Gastrocnemius medialis (tissue), 4 donors: ENCODE measurements around the gene ZAP70. TPM values are rescaled to one million over a fixed set of nuclear protein-coding genes. Genes with fewer than 3 reads are reported as not detected.

ENCODE experiments used
- ATAC-seq, 2 donors: fragments of 150-250 bp; one replicate each; pipeline ENCODE4 v1.9.1; 2016
- DNase-seq, 2 donors: peaks; one replicate each; pipeline ENCODE4 v3.0.0-alpha.2; 2019
- H3K27ac ChIP-seq, 4 donors: fragments of 200-600 bp; sonication (generic); 1 replicate in 1 of 4; 2 replicates in 3 of 4; pipeline ENCODE4 v1.5.1; 2016 to 2018; ENCODE audit warnings: mild to moderate bottlenecking in 2 of 4, moderate library complexity in 1 of 4
- H3K27me3 ChIP-seq, 3 donors: fragments of 200-600 bp; sonication (generic) in 2 of 3; 1 replicate in 1 of 3; 2 replicates in 2 of 3; pipeline versions ENCODE4 v1.5.1 to v1.6.0; 2016 to 2019; ENCODE audit warnings: mild to moderate bottlenecking in 1 of 3, moderate library complexity in 1 of 3
- H3K36me3 ChIP-seq, 2 donors: fragments of 200-600 bp; sonication (generic) in 1 of 2; one replicate each; pipeline ENCODE4 v1.5.1; 2017 to 2018
- H3K4me1 ChIP-seq, 2 donors: fragments of 200-600 bp; sonication (generic) in 1 of 2; one replicate each; pipeline ENCODE4 v1.5.1; 2016 to 2017; ENCODE audit warnings: mild to moderate bottlenecking in 2 of 2
- H3K4me3 ChIP-seq, 4 donors: fragments of 200-600 bp; sonication (generic) in 3 of 4; 1 replicate in 1 of 4; 2 replicates in 3 of 4; pipeline ENCODE4 v1.5.1; 2016 to 2019; ENCODE audit warnings: mild to moderate bottlenecking in 2 of 4
- H3K9me3 ChIP-seq, 3 donors: fragments of 200-600 bp; sonication (generic) in 2 of 3; 1 replicate in 1 of 3; 2 replicates in 2 of 3; pipeline ENCODE4 v1.5.1; 2016 to 2019
- POLR2A ChIP-seq, 2 donors: fragments of 450-650 bp; IDR thresholded peaks; one replicate each; pipeline ENCODE4 v1.6.1; 2017; ENCODE audit warnings: antibody characterized with exemption in 2 of 2, mild to moderate bottlenecking in 2 of 2, moderate library complexity in 2 of 2
- in situ Hi-C, 4 donors: fragments of 200-750 bp; cut with MboI; loops; one replicate each; pipeline versions ENCODE4 v1.15.0 to v1.8.0; 2017; ENCODE audit warnings: low sequenced_read_pairs in 4 of 4
- intact Hi-C: fragments of 100-400 bp; cut with DNase I; formaldehyde crosslinking; loops from one replicate; pipeline ENCODE4 v1.15.1; 2023; ENCODE audit warnings: low total_unique reads
- total RNA-seq, 4 donors: library from RNA; depleted of rRNA; stranded (reverse); fragments of >200 nt; gene quantifications; one replicate each; pipeline versions ENCODE4 v1.1.0 to v1.2.3, GENCODE V29; 2016
- TF ChIP-seq, protein P1 (sequence below), 5 experiments: fragments of 450-650 bp in 3 of 5; fragments of 200-600 bp in 2 of 5; sonication (generic) in 2 of 5; IDR thresholded peaks in 4 of 5; conservative IDR thresholded peaks in 1 of 5; 1 replicate in 4 of 5; 2 replicates in 1 of 5; pipeline ENCODE4 v1.5.1; 2016 to 2019; ENCODE audit warnings: antibody characterized with exemption in 5 of 5, mild to moderate bottlenecking in 3 of 5, moderate library complexity in 3 of 5

The ZAP70 gene
- total RNA-seq, 4 donors from 2014 or later, result 0.25 to 1.1 TPM; not detected in 2

DNA sequence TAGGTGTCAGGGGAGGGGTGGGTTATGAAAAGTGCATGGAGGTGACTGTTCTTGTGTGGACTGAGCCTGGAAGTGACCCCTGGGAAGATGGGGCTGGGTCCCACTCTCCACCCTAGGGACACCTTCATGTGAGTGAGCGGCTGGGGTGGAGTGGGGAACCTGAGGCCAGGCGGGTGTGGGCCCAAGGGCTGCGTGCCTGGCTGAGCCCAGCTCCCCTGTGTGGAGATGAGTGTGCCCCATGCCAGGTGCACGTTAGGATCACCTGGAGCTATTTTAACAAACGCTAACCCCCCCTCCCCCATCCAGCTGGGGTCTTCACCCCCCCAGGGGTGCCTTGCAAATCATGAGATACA is 26.5 kb downstream of the ZAP70 start:
- TF ChIP-seq, protein P1, sequence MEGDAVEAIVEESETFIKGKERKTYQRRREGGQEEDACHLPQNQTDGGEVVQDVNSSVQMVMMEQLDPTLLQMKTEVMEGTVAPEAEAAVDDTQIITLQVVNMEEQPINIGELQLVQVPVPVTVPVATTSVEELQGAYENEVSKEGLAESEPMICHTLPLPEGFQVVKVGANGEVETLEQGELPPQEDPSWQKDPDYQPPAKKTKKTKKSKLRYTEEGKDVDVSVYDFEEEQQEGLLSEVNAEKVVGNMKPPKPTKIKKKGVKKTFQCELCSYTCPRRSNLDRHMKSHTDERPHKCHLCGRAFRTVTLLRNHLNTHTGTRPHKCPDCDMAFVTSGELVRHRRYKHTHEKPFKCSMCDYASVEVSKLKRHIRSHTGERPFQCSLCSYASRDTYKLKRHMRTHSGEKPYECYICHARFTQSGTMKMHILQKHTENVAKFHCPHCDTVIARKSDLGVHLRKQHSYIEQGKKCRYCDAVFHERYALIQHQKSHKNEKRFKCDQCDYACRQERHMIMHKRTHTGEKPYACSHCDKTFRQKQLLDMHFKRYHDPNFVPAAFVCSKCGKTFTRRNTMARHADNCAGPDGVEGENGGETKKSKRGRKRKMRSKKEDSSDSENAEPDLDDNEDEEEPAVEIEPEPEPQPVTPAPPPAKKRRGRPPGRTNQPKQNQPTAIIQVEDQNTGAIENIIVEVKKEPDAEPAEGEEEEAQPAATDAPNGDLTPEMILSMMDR (IDR thresholded peaks at IDR 0.05 in 4 of 5, conservative IDR thresholded peaks at IDR 0.05 in 1 of 5), result no peak
- TF ChIP-seq POLR2A (IDR thresholded peaks at IDR 0.05), result no peak
- H3K4me3 ChIP-seq, result no peak overlapping the region
- in situ Hi-C loops (no loop called here), intact Hi-C loops (no loop called here)
- ATAC-seq, result no peak
- no peak for DNase-seq
- H3K27me3 ChIP-seq, result no peaks in the 10 kb centered on the region
- peaks cover 0 to 9% of the 10 kb centered on the region in 2 donors for H3K36me3 ChIP-seq
- no peak overlapping the region for H3K27ac ChIP-seq
- H3K4me1 ChIP-seq, result no peaks in the 10 kb centered on the region
- H3K9me3 ChIP-seq, result no peaks in the 10 kb centered on the region

DNA sequence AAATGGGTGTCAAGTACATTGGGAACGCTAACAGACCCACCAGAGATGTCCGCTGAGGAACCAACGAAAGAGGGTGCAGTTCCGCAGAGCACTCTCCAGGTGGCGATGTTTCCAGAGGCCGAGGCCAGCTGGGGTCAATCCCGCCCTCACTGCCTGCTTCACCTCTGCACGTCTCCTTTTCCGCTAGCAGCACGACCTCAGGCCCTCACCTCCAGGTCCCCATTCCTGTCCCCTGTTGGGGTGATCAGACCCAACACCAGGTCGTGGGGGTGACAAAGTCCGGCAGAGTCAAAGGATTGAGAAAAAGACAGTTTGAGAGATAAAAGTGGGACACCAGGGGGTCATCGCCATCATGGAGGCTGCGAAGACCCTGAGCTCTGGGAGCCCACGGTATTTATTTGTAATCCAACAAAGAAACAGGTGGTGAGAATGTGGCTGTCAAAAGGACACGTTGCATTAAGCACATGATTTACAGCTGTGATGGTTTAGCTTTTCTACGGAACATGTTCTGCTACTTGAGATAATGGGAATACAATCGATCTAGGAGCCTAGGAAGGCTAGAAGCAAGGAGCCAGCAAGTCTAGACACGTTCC is 27.3 kb downstream of the ZAP70 start:
- Histone ChIP-seq H3K27me3 (no peaks in the 10 kb centered on the region), H3K4me3 (no peak overlapping the region), H3K36me3 (peaks cover 0 to 9% of the 10 kb centered on the region in 2 donors), H3K9me3 (no peaks in the 10 kb centered on the region), H3K27ac (no peak overlapping the region), H3K4me1 (no peaks in the 10 kb centered on the region)
- intact Hi-C loops, result no loop called here
- DNase-seq, result peak in 1 of 2 donors; percentile 1
- in situ Hi-C loops, result no loop called here
- ATAC-seq, result no peak
- TF ChIP-seq, protein P1 (IDR thresholded peaks at IDR 0.05 in 4 of 5, conservative IDR thresholded peaks at IDR 0.05 in 1 of 5), result peak; percentile 35 to 60 (median 51)
- TF ChIP-seq POLR2A (IDR thresholded peaks at IDR 0.05), result no peak

DNA sequence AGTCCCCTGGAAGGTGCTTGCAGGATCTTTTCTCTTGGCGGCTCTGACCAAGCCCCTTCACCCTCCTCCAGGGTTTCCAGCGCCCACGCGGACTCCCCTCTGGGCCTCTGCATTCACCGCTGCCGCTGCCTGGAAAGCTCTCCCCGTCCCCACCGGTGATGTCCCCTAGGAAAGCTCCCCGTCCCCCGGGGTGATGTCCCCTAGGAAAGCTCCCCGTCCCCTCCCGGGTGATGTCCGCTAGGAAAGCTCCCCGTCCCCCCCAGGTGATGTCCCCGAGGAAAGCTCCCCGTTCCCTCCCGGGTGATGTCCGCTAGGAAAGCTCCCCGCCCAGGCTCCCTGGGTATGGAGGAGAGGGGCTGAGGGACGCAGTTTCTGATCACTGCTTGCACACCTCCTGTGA is 27.9 kb downstream of the ZAP70 start:
- H3K36me3 ChIP-seq, result peaks cover 0 to 9% of the 10 kb centered on the region in 2 donors
- DNase-seq, result peak in 1 of 2 donors; percentile 0
- intact Hi-C loops (no loop called here), in situ Hi-C loops (no loop called here)
- H3K9me3 ChIP-seq, result no peaks in the 10 kb centered on the region
- no peak for TF ChIP-seq POLR2A (IDR thresholded peaks at IDR 0.05)
- TF ChIP-seq, protein P1 (IDR thresholded peaks at IDR 0.05 in 4 of 5, conservative IDR thresholded peaks at IDR 0.05 in 1 of 5), result no peak
- H3K27me3 ChIP-seq, result no peaks in the 10 kb centered on the region
- H3K4me1 ChIP-seq, result no peaks in the 10 kb centered on the region
- H3K4me3 ChIP-seq, result no peak overlapping the region
- no peak for ATAC-seq
- no peak overlapping the region for H3K27ac ChIP-seq

DNA sequence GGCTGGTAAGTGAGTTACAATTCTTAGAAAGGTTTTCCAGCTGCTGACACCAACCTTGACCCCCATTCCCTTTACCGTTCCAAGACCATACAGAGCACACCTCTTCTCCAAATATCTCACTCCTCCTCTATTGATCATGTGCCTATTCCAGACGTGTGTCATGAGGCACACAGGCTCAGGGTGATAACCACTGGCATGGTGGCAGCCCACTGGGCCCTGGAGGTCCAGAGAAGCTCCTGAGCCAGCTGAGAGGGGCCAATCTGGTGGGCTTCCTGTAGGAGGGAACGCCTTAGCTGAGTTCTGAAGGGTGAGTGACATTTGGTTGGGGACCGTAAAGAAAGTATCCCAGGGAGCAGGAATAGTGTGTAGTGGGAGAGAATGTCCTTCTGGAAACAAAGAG is 28.3 kb downstream of the ZAP70 start:
- intact Hi-C loops (no loop called here), in situ Hi-C loops (no loop called here)
- Histone ChIP-seq H3K27ac (no peak overlapping the region), H3K4me1 (no peaks in the 10 kb centered on the region), H3K4me3 (no peak overlapping the region), H3K9me3 (no peaks in the 10 kb centered on the region), H3K36me3 (peaks cover 0 to 9% of the 10 kb centered on the region in 2 donors), H3K27me3 (no peaks in the 10 kb centered on the region)
- ATAC-seq, result no peak
- peak in 1 of 2 donors; percentile 0 for DNase-seq
- TF ChIP-seq, protein P1 (IDR thresholded peaks at IDR 0.05 in 4 of 5, conservative IDR thresholded peaks at IDR 0.05 in 1 of 5), result no peak
- TF ChIP-seq POLR2A (IDR thresholded peaks at IDR 0.05), result no peak

DNA sequence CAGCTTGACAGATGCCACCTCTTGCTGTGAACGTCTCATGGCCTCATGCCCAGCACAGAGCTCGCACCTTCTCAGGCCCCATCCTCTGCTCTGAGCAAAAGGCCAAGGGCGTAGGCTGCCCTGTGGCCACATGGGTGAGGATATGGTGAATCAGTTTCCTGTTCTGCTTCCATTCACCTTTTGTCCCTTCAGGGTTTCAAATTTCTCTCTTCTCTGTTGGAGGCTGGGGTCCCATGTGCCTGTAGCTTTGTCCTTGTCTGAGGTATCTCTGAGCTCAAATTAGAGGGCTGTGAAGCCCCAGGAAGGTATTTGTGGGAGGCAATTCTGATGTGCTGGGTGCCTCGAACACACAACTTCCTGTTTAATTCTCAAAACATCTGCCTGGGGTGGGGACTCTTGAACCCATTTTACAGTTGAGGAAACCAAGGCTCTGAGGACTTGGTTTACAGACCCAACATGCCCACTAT is 29.0 kb downstream of the ZAP70 start:
- Histone ChIP-seq H3K27me3 (no peaks in the 10 kb centered on the region), H3K4me1 (no peaks in the 10 kb centered on the region), H3K4me3 (no peak overlapping the region), H3K36me3 (peaks cover 0 to 9% of the 10 kb centered on the region in 2 donors), H3K27ac (no peak overlapping the region), H3K9me3 (no peaks in the 10 kb centered on the region)
- in situ Hi-C loops, result no loop called here
- no peak for TF ChIP-seq POLR2A (IDR thresholded peaks at IDR 0.05)
- TF ChIP-seq, protein P1 (IDR thresholded peaks at IDR 0.05 in 4 of 5, conservative IDR thresholded peaks at IDR 0.05 in 1 of 5), result no peak
- intact Hi-C loops, result no loop called here
- no peak for ATAC-seq
- DNase-seq, result peak in 1 of 2 donors; percentile 0
